ENCODE measurements around the gene FOXN1.
"Not testable (repeated sequence)": the region's sequence is repeated elsewhere in the genome, so short reads cannot be mapped to it uniquely, and the experiment has no call there.

The FOXN1 gene, protein sequence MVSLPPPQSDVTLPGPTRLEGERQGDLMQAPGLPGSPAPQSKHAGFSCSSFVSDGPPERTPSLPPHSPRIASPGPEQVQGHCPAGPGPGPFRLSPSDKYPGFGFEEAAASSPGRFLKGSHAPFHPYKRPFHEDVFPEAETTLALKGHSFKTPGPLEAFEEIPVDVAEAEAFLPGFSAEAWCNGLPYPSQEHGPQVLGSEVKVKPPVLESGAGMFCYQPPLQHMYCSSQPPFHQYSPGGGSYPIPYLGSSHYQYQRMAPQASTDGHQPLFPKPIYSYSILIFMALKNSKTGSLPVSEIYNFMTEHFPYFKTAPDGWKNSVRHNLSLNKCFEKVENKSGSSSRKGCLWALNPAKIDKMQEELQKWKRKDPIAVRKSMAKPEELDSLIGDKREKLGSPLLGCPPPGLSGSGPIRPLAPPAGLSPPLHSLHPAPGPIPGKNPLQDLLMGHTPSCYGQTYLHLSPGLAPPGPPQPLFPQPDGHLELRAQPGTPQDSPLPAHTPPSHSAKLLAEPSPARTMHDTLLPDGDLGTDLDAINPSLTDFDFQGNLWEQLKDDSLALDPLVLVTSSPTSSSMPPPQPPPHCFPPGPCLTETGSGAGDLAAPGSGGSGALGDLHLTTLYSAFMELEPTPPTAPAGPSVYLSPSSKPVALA
- 0 reads per million in 2 experiments for total RNA-seq

DNA sequence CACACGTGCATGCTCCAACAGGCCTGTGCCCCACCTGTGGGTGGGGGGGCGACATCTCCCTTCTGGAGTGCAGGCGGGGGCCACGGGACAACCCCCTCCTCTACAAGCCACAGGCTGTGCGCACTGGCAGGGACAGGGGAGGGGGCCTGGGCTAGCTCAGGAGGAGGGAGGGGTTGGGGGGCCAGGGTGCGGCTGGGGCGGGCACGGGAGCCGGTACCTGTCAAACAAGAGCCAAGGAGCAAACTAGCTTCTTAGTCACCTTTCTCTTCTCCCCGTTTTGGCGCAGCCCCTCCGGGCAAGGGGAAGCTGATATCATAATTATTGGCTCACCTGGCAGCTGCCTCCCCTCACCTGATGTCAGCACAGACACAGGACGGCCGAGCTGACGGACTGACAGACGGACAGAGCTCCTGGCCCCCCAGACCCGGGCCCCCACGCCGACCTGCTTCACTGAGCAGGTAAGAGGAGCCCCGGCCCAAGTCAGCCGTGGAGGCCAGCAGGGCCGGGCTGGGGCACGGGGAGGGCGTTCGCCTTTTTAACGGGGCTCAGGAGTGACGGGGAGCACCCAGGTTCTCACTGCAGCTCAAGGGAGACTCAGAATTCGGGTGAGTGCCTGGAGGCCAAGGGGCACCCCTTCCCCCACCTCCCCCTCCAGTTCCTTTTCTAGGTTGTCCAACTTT lies at the start of gene FOXN1:
Gene FOXN1, plus strand, starts transcription at position 363 of the 680 bp plus-strand sequence. CDS start 17,622 bp downstream, outside the sequence.
- DNase-seq (ENCODE audit: low read depth) = no peak

DNA sequence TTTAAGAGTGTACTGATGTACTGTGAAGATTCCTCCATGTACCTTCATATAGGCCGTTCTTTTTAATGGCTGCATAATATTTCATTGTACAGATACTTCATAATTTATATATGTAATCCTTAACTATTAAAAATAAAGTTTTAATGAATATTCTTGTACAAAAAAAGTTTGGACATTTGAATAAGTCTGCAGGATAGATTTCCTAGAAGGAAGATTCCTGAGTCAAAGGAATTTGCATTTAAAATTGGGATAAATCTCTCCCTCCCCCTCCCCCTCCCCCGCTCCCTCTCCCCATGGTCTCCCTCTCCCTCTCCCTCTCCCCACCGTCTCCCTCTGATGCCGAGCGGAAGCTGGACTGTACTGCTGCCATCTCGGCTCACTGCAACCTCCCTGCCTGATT lies 48.3 kb upstream of the FOXN1 start:
- no peak for DNase-seq (ENCODE audit: low read depth)

DNA sequence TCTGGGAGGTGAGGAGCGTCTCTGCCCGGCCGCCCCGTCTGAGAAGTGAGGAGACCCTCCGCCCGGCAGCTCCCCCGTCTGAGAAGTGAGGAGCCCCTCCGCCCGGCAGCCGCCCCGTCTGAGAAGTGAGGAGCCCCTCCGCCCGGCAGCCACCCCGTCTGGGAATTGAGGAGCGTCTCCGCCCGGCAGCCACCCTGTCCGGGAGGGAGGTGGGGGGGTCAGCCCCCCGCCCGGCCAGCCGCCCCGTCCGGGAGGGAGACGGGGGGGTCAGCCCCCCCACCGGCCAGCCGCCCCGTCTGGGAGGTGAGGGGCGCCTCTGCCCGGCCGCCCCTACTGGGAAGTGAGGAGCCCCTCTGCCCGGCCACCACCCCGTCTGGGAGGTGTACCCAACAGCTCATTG lies 47.3 kb upstream of the FOXN1 start:
- DNase-seq (ENCODE audit: low read depth) = not testable (repeated sequence)

DNA sequence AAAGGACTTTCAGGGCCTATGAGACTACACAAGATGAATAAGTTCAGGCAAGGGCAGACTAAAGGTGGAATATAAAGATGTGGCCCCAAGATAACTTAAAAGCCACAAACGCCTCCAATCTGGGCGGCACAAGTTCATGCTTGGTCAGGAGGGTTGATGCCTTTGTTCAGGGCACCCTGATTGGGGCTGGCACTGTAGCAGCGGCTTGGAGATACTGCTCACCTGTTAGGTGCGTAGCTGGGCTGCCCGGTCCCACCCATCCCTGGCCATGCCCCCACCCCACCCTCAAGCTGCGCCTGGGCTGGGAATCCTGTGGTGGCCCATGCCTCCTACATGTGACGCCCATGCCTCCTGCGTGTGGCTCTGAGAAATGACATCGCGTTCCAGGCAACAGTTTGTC lies 45.2 kb upstream of the FOXN1 start:
- DNase-seq (ENCODE audit: low read depth) = no peak

DNA sequence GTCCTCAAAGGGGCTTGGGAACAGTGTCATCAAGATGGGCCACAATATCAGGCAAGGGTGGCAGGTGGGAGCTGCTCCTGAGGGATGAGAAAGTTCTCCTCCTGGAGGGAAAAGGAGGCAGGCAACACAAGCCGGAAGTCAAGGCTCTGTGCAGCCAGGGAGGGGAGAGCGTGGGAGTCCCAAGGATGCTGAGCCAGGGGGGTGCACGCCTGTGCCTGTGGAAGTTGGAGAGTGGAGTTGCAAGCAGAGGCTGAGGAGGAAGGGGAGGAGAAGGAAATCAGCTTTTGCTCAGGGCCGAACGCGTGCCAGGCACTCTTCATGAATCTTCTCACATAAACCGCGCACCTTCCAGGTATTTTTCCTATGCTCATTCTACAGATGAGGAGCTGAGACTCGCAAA lies 40.1 kb upstream of the FOXN1 start:
- DNase-seq (ENCODE audit: low read depth) = no peak

DNA sequence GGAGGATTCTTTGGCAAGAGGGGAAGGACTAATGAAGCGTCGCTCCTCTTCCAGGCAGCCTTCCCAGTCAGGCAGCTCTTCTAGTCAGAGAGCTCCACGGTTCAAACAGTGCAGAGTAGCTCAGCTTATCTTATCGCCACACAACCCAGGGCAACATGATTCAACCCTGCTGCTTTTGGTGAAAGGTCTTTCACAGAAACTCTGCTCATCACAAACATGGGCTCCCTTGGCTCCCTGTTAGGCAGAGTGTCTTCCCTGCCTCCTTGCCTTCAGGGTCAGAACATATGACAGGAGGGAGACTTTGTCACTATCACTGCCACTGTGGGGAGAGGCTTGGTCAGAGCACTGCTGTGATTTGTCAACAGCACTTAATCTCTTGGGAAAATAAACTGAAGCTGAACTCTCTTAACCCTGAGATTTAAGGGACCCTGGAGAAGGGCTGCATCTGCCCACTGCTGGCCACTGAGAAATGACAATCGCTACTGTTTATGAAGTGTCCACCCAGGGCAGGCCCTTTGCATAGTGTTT lies 39.6 kb upstream of the FOXN1 start:
- no peak for DNase-seq (ENCODE audit: low read depth)

DNA sequence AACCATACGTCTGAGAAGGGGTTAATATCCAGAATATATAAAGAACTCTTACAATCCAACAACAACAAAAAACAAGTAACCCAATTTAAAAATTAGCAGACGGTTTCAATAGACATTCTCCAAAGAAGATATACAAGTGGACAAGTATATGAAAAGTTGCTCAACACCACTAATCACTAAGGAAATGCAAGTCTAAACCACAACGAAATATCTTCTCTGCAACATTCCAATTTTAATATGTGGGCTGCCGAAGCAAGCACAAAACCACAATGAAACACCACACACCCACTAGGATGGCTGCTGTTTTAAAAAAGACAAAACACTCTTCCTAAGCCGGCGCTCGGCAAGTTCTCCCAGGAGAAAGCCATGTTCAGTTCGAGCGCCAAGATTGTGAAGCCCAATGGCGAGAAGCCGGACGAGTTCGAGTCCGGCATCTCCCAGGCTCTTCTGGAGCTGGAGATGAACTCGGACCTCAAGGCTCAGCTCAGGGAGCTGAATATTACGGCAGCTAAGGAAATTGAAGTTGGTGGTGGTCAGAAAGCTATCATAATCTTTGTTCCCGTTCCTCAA lies 38.6 kb upstream of the FOXN1 start:
- no peak for DNase-seq (ENCODE audit: low read depth)

DNA sequence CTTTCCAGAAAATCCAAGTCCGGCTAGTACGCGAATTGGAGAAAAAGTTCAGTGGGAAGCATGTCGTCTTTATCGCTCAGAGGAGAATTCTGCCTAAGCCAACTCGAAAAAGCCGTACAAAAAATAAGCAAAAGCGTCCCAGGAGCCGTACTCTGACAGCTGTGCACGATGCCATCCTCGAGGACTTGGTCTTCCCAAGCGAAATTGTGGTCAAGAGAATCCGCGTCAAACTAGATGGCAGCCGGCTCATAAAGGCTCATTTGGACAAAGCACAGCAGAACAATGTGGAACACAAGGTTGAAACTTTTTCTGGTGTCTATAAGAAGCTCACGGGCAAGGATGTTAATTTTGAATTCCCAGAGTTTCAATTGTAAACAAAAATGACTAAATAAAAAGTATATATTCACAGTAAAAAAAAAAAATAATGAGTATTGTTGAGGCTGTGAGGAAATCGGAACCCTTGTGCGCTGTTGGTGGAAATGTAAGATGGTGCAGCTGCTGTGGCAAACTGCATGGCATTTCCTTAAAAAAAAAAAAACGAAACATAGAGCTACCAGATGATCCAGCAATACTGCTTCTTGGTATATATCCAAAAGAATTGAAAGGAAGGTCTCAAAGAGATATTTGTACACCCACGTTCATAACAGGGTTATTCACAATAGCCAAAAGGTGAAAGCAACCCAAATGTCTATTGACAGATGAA lies 38.0 kb upstream of the FOXN1 start:
- DNase-seq (ENCODE audit: low read depth) = not testable (repeated sequence)

DNA sequence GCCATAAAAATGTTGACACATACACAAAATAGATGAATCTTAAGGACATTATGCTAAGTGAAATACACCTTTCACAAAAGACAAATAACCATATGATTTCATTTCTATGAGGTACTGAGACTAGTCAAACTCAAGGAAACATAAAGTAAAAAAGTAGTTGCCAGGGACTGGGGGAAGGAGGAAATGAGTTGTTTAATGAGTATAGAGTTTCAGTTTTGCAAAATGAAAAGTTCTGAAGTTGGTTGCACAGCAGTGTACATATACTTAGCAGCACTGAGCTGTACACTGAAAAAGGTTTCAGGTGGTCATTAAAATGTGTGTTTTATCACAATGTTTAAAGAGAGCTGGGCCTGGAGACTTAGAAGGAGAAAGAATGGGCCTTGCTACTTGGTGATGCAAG lies 37.4 kb upstream of the FOXN1 start:
- DNase-seq (ENCODE audit: low read depth) = no peak

DNA sequence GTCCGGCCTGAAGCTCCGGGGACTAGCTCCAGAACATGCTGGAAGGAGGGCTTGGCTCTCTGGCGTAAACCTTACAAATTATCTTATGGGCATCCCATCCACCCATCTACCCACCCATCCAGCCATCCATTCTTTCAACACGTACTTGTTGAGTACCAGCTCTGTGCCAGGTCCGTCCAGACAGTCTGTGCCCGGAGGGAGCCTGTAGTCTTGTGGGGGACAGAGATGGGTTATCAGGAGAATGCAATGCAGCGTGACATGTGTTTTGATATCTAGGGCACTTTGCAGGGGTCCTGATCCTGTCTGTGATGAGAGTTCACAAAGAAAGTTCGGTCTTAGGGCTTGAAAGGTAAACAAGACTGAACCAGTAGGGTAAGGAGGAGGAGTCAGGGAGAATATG lies 36.8 kb upstream of the FOXN1 start:
- DNase-seq (ENCODE audit: low read depth) = no peak

DNA sequence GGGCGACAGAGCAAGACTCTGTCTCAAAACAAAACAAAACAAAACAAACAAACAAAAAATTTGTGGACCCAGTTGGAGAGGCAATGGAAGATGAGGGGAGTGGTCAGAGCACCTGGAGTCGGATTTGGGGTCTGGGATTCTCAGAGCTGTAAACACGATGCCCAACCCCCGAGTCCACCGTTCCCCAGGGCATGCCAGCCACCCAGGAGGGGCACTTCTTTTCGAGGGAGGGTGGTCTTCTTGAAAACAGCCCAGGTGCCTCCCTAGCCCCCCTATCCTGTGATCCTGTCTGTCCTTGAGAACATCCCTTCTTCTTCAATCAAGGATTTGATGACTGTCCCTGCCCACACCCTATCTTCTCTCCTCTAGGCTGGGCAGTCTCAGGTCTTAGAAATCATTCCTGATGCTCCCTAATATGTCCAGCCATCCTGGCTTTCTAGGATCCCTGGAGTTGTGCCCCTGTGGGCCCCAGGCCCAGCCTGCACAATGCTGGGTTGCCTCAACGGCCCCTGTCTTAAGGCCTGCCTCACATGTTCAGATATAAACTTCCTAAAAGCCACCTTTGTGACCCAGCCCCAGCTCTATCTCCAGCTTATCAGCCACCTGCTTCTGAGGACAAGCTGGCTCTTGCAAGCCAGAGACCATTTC lies 35.8 kb upstream of the FOXN1 start:
- DNase-seq (ENCODE audit: low read depth) = no peak

DNA sequence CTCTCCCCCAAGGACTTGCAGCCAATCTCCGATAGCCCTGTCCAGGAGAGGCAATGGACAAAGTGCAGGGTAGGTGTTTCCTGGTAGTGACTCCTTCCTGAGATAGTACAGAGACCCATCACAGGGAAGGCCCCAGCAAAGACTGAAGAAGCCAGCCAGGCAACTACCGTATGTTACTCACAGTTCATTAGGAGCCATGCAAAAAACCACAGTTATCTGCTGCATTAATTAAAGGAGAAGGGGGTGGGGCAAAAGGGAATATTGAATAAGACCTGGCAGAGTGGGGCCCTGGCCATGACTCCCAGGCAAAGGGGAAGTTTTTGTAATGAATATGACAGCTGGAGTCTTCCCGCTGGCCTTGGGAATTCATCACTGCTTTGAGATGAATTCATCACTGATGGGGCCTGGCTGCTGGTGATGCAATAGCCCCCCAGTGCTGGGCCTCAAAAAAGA lies 35.2 kb upstream of the FOXN1 start:
- DNase-seq (ENCODE audit: low read depth) = no peak

DNA sequence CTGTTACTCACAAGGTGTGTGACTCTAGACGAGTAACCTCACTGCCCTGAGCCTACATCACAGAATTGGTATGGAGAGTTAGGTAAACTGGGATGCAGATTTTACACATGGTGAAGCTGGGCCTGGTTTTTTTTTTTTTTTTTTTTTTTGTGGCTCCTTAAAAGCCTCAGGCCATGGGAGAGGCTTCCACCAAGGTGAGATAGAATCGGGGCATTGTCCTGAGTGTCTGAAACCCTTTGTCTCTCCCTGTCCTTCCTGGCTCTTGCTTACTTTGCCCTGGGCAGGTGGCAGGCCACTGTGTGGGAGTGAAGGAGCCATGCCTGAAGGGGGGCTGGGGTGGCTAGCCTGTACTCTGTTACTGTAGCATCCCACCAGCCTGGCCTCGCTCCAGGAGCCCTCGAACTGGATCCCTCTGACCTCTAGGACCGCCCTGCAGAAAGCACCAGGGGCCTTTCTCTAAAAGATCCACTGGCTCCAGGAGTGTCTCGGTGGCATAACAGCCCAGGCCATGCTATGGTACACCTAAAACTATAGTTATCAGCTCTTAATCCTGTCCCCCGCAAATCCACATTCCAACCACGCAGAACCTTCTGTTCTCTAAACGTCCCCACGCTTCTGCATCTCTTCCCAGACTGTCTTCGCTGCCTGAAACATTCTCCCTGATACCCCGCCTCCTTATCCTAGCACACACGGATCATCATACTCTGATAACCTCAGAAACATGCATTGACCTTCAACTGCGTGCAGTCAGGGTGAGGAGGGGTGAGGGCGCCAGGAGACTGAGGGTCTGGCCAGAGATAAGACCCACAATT lies 34.4 kb upstream of the FOXN1 start:
- DNase-seq (ENCODE audit: low read depth) = no peak

DNA sequence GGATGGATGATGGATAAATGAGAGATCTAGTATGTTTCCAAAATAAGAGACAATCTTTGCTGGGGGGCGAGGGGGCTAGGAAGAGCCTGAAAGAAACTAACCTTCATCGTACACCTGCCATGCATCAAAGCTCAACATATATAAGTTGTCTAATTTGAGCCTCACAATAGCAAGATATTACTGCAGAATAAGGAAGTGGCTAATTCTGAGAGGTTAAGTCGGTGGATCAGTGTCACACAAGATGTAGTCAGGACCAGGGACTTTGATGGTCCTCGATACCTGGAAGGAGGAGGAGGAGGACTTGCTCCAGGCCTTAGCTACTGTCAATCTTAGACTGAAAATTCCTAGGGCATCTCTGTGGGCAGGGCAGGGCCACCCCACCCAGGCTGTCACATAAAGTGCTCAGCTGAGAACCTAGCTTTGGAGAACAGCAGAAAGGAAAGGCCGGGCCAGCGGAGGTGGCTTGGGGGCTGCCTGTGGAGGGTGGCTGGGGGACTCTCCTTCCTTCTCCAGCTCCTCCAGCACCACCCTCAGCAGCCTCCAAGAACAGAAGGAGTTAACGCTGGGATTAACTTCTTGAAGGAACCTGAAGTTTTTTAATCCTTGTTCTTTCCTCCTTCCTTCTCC lies 33.2 kb upstream of the FOXN1 start:
- no peak for DNase-seq (ENCODE audit: low read depth)

DNA sequence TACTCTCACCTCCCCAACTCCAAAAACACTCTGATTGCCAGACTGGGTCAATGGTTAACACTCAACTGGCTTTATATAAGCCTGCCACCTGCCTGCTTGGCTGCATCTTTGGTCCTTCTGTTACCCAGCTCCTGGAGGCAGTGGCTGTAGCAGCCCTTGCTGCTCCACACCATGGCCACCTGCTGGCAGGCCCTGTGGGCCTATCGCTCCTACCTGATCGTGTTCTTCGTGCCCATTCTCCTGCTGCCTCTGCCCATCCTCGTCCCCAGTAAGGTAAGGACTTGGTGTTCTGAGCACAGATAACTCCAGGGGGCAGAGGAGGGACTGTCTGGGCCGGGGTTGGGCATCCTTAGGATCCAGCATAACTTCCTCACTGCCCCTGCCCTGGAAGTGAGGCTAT lies 32.6 kb upstream of the FOXN1 start, which contains the start of gene SLC13A2:
Gene SLC13A2, plus strand, starts transcription at position 103 of the 400 bp plus-strand sequence. Its CDS starts 69 bp downstream, at position 172.
- DNase-seq (ENCODE audit: low read depth) = no peak

DNA sequence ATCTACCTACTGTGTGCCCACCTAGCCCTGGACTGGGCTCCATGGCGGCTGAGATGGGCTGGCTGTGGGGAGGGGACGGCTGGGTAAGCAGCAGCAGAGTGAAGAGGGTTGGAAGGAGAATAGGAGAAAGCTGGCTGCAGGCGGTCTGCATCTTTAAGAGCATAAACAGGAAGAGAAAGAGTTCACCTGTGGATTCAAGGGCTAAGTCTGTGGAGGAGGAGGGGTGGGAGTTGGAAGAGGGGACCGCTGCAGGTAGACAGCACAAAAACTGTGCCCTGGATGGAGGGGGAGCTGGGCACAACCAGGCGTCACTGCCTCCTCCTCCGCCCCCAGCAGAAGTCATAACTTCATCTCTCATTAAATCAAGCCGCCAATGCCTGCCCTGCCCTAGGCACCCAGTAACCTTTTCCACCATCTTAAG lies 32.0 kb upstream of the FOXN1 start:
- DNase-seq (ENCODE audit: low read depth) = no peak

DNA sequence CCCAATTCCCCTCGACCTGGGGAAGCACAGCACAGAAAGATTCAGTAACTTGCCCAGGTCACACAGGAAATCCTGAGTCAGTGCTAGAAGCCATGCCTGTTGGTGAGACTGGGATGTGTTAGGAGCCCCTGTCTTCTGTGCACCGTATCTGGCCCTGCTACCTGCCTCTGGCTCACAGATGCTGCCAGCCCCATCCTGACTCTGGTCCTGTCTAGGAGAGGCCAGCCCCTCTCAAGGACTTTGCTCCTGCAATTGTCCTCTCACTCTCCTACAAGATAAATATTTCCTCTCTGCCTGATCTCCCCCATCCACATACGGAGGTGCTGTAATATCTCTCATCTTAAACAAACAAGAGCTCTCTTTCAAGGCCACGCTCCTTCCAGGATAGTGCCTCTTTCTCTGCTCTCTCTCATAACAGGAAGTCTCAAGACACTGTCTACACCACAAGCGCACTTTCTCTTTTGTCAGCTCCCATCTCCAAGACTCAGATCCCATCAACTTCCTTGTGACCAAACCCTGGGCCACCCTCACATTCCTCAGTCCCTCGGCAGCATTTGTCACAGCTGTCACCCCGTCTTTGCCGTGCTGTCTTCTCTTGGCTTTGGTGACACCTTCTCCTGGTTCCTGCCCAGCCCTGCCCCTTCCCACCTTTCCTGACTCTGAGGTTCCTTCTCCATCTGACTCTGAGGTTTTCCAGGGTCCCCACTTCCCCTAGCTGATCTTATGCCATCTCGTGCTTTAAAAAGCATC lies 30.8 kb upstream of the FOXN1 start:
- no peak for DNase-seq (ENCODE audit: low read depth)

DNA sequence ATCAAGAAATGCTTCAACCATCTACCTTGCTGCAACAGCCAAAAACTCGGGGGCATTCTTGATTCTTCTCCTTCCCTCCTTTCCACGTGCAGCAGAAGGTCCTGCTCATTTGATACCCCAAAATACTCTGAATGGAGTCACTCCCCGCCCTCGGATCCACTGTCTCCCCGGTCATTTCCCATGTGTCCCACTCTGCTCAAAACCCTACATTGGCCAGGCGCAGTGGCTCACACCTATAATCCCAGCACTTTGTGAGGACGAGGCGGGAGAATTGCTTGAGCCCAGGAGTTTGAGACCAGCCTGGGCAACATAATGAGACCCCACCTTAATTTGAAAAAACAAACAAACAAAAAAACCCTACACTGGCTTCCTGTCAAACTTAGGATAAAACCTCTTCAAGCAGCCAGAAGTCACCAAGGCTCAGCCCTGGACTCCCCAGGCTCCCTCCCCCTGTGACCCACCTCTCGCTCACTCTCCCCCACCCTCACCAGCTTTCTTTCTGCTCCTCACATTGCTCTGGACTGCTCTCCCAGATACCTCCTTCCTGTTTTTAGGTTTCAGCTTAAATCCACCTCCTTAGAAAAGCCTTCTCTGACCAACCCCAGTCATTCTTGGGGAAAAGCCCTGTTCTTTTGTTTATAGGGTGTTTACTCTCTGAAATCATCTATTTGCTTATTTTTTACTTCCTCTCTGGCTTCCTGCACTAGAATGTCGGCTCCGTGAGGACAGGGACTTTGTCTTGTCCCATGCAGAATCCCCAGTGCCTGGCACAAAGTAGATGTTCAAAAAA lies 29.9 kb upstream of the FOXN1 start:
- no peak for DNase-seq (ENCODE audit: low read depth)
